ENCODE measurements around the gene NRSN2. TPM values are rescaled to one million over a fixed set of nuclear protein-coding genes. Genes with fewer than 3 reads are reported as not detected.

Gene NRSN2
- total and polyA plus RNA-seq, 5 experiments from 2014 or later, result 1.2 to 3.6 (median 1.7) TPM

GRCh38 chr20:396619-397431, 49.9 kb downstream of the NRSN2 start:
- POLR2A ChIA-PET, result interaction anchor here (0.6 kb wide), 1 partner anchor 54 kb away, joined by 3 read pairs; no protein-coding TSS in a partner anchor
- Mint-ChIP-seq H3K4me3 (no peak overlapping the region), H3K9me3 (no peaks in the 10 kb centered on the region), H3K36me3 (peaks cover 0 to 60% (median 19%) of the 10 kb centered on the region in 3 donors), H3K27ac (peak overlapping the region in 1 of 10 donors; percentile 15), H3K4me1 (peaks cover 0 to 5% (median 3%) of the 10 kb centered on the region in 4 donors), H3K27me3 (no peaks in the 10 kb centered on the region)
- DNase-seq, result no peak
- no peak for ATAC-seq

GRCh38 chr20:397432-398237, 50.7 kb downstream of the NRSN2 start:
- POLR2A ChIA-PET, result no interaction called here
- ATAC-seq, result no peak
- DNase-seq, result no peak
- peaks cover 0 to 12% (median 7%) of the 10 kb centered on the region in 4 donors for H3K4me1 Mint-ChIP-seq
- no peaks in the 10 kb centered on the region for H3K9me3 Mint-ChIP-seq
- H3K27me3 Mint-ChIP-seq, result no peaks in the 10 kb centered on the region
- peaks cover 0 to 52% (median 14%) of the 10 kb centered on the region in 3 donors for H3K36me3 Mint-ChIP-seq
- no peak overlapping the region for H3K27ac Mint-ChIP-seq
- no peak overlapping the region for H3K4me3 Mint-ChIP-seq

- no peaks in the 10 kb centered on the region for H3K9me3 Mint-ChIP-seq
- peaks cover 0 to 36% (median 6%) of the 10 kb centered on the region in 3 donors for H3K36me3 Mint-ChIP-seq
- H3K27ac Mint-ChIP-seq, result no peak overlapping the region
- H3K4me1 Mint-ChIP-seq, result peaks cover 3 to 19% (median 14%) of the 10 kb centered on the region in 4 donors
- DNase-seq, result no peak
- POLR2A ChIA-PET, result no interaction called here
- no peaks in the 10 kb centered on the region for H3K27me3 Mint-ChIP-seq
- H3K4me3 Mint-ChIP-seq, result no peak overlapping the region
- no peak for ATAC-seq
These were observed 52.3 kb downstream of the NRSN2 start for GRCh38 chr20:399182-399707.

- DNase-seq (no peak), ATAC-seq (no peak)
- no peaks in the 10 kb centered on the region for H3K27me3 Mint-ChIP-seq
- POLR2A ChIA-PET, result no interaction called here
- H3K4me3 Mint-ChIP-seq, result no peak overlapping the region
- H3K36me3 Mint-ChIP-seq, result peaks cover 0 to 28% (median 6%) of the 10 kb centered on the region in 3 donors
- peaks cover 3 to 19% (median 14%) of the 10 kb centered on the region in 4 donors for H3K4me1 Mint-ChIP-seq
- H3K27ac Mint-ChIP-seq, result no peak overlapping the region
- no peaks in the 10 kb centered on the region for H3K9me3 Mint-ChIP-seq
These were observed 53.2 kb downstream of the NRSN2 start for GRCh38 chr20:400128-400453.

GRCh38 chr20:400454-401275, 53.8 kb downstream of the NRSN2 start:
- H3K9me3 Mint-ChIP-seq, result no peaks in the 10 kb centered on the region
- POLR2A ChIA-PET, result interaction anchor here (0.6 kb wide), 1 partner anchor 118 kb away, joined by 4 read pairs; no protein-coding TSS in a partner anchor
- peak overlapping the region in 1 of 10 donors; percentile 19 for H3K27ac Mint-ChIP-seq
- H3K4me3 Mint-ChIP-seq, result no peak overlapping the region
- peaks cover 0 to 22% (median 6%) of the 10 kb centered on the region in 3 donors for H3K36me3 Mint-ChIP-seq
- ATAC-seq (no peak), DNase-seq (no peak)
- H3K4me1 Mint-ChIP-seq, result peaks cover 3 to 19% (median 14%) of the 10 kb centered on the region in 4 donors
- no peaks in the 10 kb centered on the region for H3K27me3 Mint-ChIP-seq

GRCh38 chr20:401682-402495, 55.0 kb downstream of the NRSN2 start:
- ATAC-seq, result no peak
- Mint-ChIP-seq H3K4me3 (peak overlapping the region in 2 of 10 donors; percentile 16 to 58), H3K4me1 (peaks cover 5 to 22% (median 16%) of the 10 kb centered on the region in 4 donors), H3K27ac (no peak overlapping the region), H3K9me3 (no peaks in the 10 kb centered on the region), H3K27me3 (no peaks in the 10 kb centered on the region), H3K36me3 (peaks cover 0 to 14% (median 4%) of the 10 kb centered on the region in 3 donors)
- no peak for DNase-seq
- POLR2A ChIA-PET, result interaction anchor here (0.6 kb wide), 1 partner anchor 24 kb away, joined by 3 read pairs; no protein-coding TSS in a partner anchor

GRCh38 chr20:402496-402885, 55.6 kb downstream of the NRSN2 start:
- POLR2A ChIA-PET, result interaction anchor here (0.5 to 1.3 kb wide), 3 partner anchors 11 to 36 kb away, joined by 3 read pairs; no protein-coding TSS in a partner anchor

GRCh38 chr20:402898-403581, 56.1 kb downstream of the NRSN2 start:
- H3K4me3 Mint-ChIP-seq, result peak overlapping the region in 2 of 10 donors; percentile 12 to 46
- no peak for DNase-seq
- ATAC-seq, result no peak
- POLR2A ChIA-PET, result interaction anchor here (0.5 to 1.3 kb wide), 3 partner anchors 10 to 35 kb away, joined by 3 read pairs; no protein-coding TSS in a partner anchor
- no peaks in the 10 kb centered on the region for H3K9me3 Mint-ChIP-seq
- H3K27ac Mint-ChIP-seq, result peak overlapping the region in 1 of 10 donors; percentile 51
- peaks cover 10 to 29% (median 23%) of the 10 kb centered on the region in 4 donors for H3K4me1 Mint-ChIP-seq
- H3K36me3 Mint-ChIP-seq, result peaks cover 0 to 3% (median 0%) of the 10 kb centered on the region in 3 donors
- no peaks in the 10 kb centered on the region for H3K27me3 Mint-ChIP-seq

More at GRCh38 chr20:402496-402885, 55.6 kb downstream of the NRSN2 start:
- Mint-ChIP-seq H3K9me3 (no peaks in the 10 kb centered on the region), H3K4me1 (peaks cover 10 to 28% (median 23%) of the 10 kb centered on the region in 4 donors), H3K36me3 (peaks cover 0 to 8% (median 1%) of the 10 kb centered on the region in 3 donors), H3K27ac (no peak overlapping the region), H3K4me3 (peak overlapping the region in 1 of 10 donors; percentile 46), H3K27me3 (no peaks in the 10 kb centered on the region)
- ATAC-seq (no peak), DNase-seq (no peak)

- H3K4me1 Mint-ChIP-seq, result peaks cover 10 to 29% (median 23%) of the 10 kb centered on the region in 4 donors
- POLR2A ChIA-PET, result interaction anchor here (1.3 kb wide), 1 partner anchor 35 kb away, joined by 3 read pairs; no protein-coding TSS in a partner anchor
- DNase-seq, result no peak
- peaks cover 0 to under 1% (median 0%) of the 10 kb centered on the region in 3 donors for H3K36me3 Mint-ChIP-seq
- ATAC-seq, result no peak
- H3K27ac Mint-ChIP-seq, result peak overlapping the region in 1 of 10 donors; percentile 19
- peak overlapping the region in 1 of 10 donors; percentile 4 for H3K4me3 Mint-ChIP-seq
- H3K9me3 Mint-ChIP-seq, result no peaks in the 10 kb centered on the region
- H3K27me3 Mint-ChIP-seq, result no peaks in the 10 kb centered on the region
These were observed 56.7 kb downstream of the NRSN2 start for GRCh38 chr20:403582-403957.

GRCh38 chr20:404088-404487, 57.2 kb downstream of the NRSN2 start:
- ATAC-seq (no peak), DNase-seq (no peak)
- peaks cover 13 to 33% (median 27%) of the 10 kb centered on the region in 4 donors for H3K4me1 Mint-ChIP-seq
- POLR2A ChIA-PET, result no interaction called here
- H3K9me3 Mint-ChIP-seq, result no peaks in the 10 kb centered on the region
- no peak overlapping the region for H3K4me3 Mint-ChIP-seq
- no peaks in the 10 kb centered on the region for H3K27me3 Mint-ChIP-seq
- H3K27ac Mint-ChIP-seq, result no peak overlapping the region
- no peaks in the 10 kb centered on the region for H3K36me3 Mint-ChIP-seq

Data from naive thymus-derived CD8-positive, alpha-beta T cell (primary cell).